K562 (cell line): ENCODE measurements around the gene ST6GALNAC6. TPM values are rescaled to one million over a fixed set of nuclear protein-coding genes. Genes with fewer than 3 reads are reported as not detected.

Source experiments
- KAT7 ChIP-seq: sonication (generic); formaldehyde crosslinking; IDR thresholded peaks from 2 replicates; pipeline ENCODE4 v1.8.0; 2022; ENCODE audit warnings: missing genetic modification reagents, mild to moderate bottlenecking, borderline replicate concordance
- MAFK ChIP-seq: IDR thresholded peaks from 2 replicates; pipeline ENCODE4 v1.6.1; 2011; ENCODE audit warnings: low read length, improper control_type of control experiment
- NBN ChIP-seq: fragments of 450-650 bp; IDR thresholded peaks from 2 replicates; pipeline ENCODE4 v1.6.1; 2016; ENCODE audit warnings: low read depth, mild to moderate bottlenecking
- SRSF1 ChIP-seq: fragments of 200-400 bp; formaldehyde crosslinking; IDR thresholded peaks from 2 replicates; pipeline ENCODE4 v1.6.1; 2017; ENCODE audit warnings: mild to moderate bottlenecking, low read depth, low read length, moderate library complexity
- ZBTB17 ChIP-seq: fragments of 450-650 bp; formaldehyde crosslinking; IDR thresholded peaks from 2 replicates; pipeline ENCODE4 v1.4.0; 2020; ENCODE audit warnings: mild to moderate bottlenecking
- ZNF280A ChIP-seq: fragments of 450-650 bp; IDR thresholded peaks from 2 replicates; pipeline ENCODE4 v1.6.1; 2018; ENCODE audit warnings: mild to moderate bottlenecking, low read depth; ENCODE audit not compliant: partially characterized antibody
- ZNF518B ChIP-seq: fragments of 250-450 bp; sonication (Bioruptor Pico); IDR thresholded peaks from 2 replicates; pipeline ENCODE4 v1.5.0; 2021; ENCODE audit warnings: mild to moderate bottlenecking, moderate library complexity
- ZNF75A ChIP-seq: fragments of 450-650 bp; formaldehyde crosslinking; IDR thresholded peaks from 2 replicates; pipeline ENCODE4 v1.4.0; 2020; ENCODE audit warnings: mild to moderate bottlenecking
- polyA plus RNA-seq, 8 experiments: library from polyadenylated mRNA; depleted of rRNA in 4 of 8; stranded (reverse) in 5 of 8; unstranded in 3 of 8; fragments of >200 nt; fragmentation: Nextera tagmentation in 2 of 8; fragmentation: Illumina TruSeq in 1 of 8; extraction: Ambion mirVana in 2 of 8; extraction: Trizol in 1 of 8; gene quantifications; 2 replicates each; pipeline versions ENCODE4 v1.2.1 to v1.2.3, GENCODE V29; 2011 to 2014; ENCODE audit warnings: inconsistent platforms in 1 of 8, missing spikeins in 1 of 8
- total RNA-seq, 7 experiments: library from RNA; depleted of rRNA in 6 of 7; stranded (reverse); fragments of >200 nt in 6 of 7; fragmentation: Illumina TruSeq in 2 of 7; extraction: Trizol in 2 of 7; gene quantifications; 2 replicates each; pipeline versions ENCODE4 v1.2.1 to v1.2.3, GENCODE V29; 2011 to 2021; ENCODE audit warnings: low replicate concordance in 1 of 7

Gene ST6GALNAC6
- total and polyA plus RNA-seq, 9 of the 15 experiments (the other 6 are each of a cell fraction or from before 2014, with no cell fraction given) = 0.13 to 23.0 (median 14.5) TPM

- TF ChIP-seq ZNF280A = no peak
- no peak for TF ChIP-seq MAFK
- no peak for TF ChIP-seq ZNF75A (CRISPR knock-in tag)
- TF ChIP-seq ZBTB17 (CRISPR knock-in tag) = 0 out of 2 replicates have a peak, but pooled peaks have one; percentile 23
- TF ChIP-seq NBN = no peak
- no peak for TF ChIP-seq SRSF1
- TF ChIP-seq ZNF518B = no peak
- peak; percentile 67; the same call in 1 of the 2 replicates for TF ChIP-seq KAT7 (CRISPR knock-in tag)
Measured at GRCh38 chr9:127941062-127941960, 41.9 kb upstream of the ST6GALNAC6 start (continued).
